Left ventricle myocardium inferior (tissue), 1 donor: ENCODE results near the gene RNF148. TPM values are rescaled to one million over a fixed set of nuclear protein-coding genes. Genes with fewer than 3 reads are reported as not detected.
"Not testable (repeated sequence)": the region's sequence is repeated elsewhere in the genome, so short reads cannot be mapped to it uniquely, and the experiment has no call there.

Experiments
- DNase-seq: peaks from one replicate; pipeline ENCODE4 v3.0.0-alpha.2; 2020
- H3K27ac ChIP-seq: fragments of 200-600 bp; replicated peaks from 2 replicates; pipeline ENCODE4 v1.8.0; 2021
- H3K27me3 ChIP-seq: fragments of 200-600 bp; 2 replicates; pipeline ENCODE4 v1.8.0; 2021; ENCODE audit warnings: low read depth
- H3K36me3 ChIP-seq: fragments of 200-600 bp; 2 replicates; pipeline ENCODE4 v1.8.0; 2021
- H3K4me1 ChIP-seq: fragments of 200-600 bp; 2 replicates; pipeline ENCODE4 v1.8.0; 2021
- H3K4me3 ChIP-seq: fragments of 200-600 bp; 2 replicates; pipeline ENCODE4 v1.8.0; 2021; ENCODE audit warnings: mild to moderate bottlenecking, moderate library complexity
- H3K9me3 ChIP-seq: fragments of 200-600 bp; replicated peaks from 2 replicates; pipeline ENCODE4 v1.8.0; 2021
- CTCF ChIP-seq: fragments of 200-600 bp; IDR thresholded peaks from 2 replicates; pipeline ENCODE4 v1.8.0; 2021; ENCODE audit warnings: antibody characterized with exemption, mild to moderate bottlenecking, borderline replicate concordance
- intact Hi-C: fragments of 100-400 bp; cut with micrococcal nuclease; formaldehyde crosslinking; loops from one replicate; pipeline ENCODE4 v1.11.0; 2022
- total RNA-seq: library from RNA; stranded (reverse); fragmentation: NEBNext Ultra II Directional; extraction: Animal tissue kit (Norgen Biotek cat#: 25700); gene quantifications from one replicate; pipeline ENCODE4 v1.2.1, GENCODE V29; 2021
- donor health status: DM: no; HTN: yes; CAD: no; lungs with severe emphysema.

Gene RNF148
- total RNA-seq, 1 donor from 2014 or later = not detected

GRCh38 chr7:122682815-122683550, 19.7 kb downstream of the RNF148 start:
- no peaks in the 10 kb centered on the region for H3K36me3 ChIP-seq
- DNase-seq = no peak
- TF ChIP-seq CTCF = no peak
- no peak overlapping the region for H3K4me3 ChIP-seq
- no peaks in the 10 kb centered on the region for H3K27me3 ChIP-seq
- peaks cover 31% of the 10 kb centered on the region for H3K4me1 ChIP-seq
- H3K9me3 ChIP-seq = peaks cover 5% of the 10 kb centered on the region
- H3K27ac ChIP-seq = peak overlapping the region; percentile 30
- intact Hi-C loops = no loop called here

- DNase-seq, intact Hi-C loops: not testable (repeated sequence)
These were observed 21.5 kb downstream of the RNF148 start for GRCh38 chr7:122681186-122681585.

GRCh38 chr7:122679813-122680212, 22.9 kb downstream of the RNF148 start:
- Histone ChIP-seq H3K27ac (no peak overlapping the region), H3K4me3 (no peak overlapping the region), H3K27me3 (no peaks in the 10 kb centered on the region), H3K4me1 (peaks cover 16% of the 10 kb centered on the region), H3K9me3 (peaks cover 5% of the 10 kb centered on the region), H3K36me3 (no peaks in the 10 kb centered on the region)
- no peak for DNase-seq
- no peak for TF ChIP-seq CTCF
- intact Hi-C loops = no loop called here

More at GRCh38 chr7:122681186-122681585, 21.5 kb downstream of the RNF148 start:
- not testable (repeated sequence) for H3K36me3 ChIP-seq, H3K27ac ChIP-seq, H3K27me3 ChIP-seq, H3K9me3 ChIP-seq, H3K4me3 ChIP-seq
- peaks cover 13% of the 10 kb centered on the region for H3K4me1 ChIP-seq

GRCh38 chr7:122679269-122679709, 23.4 kb downstream of the RNF148 start:
- intact Hi-C loops, H3K27me3 ChIP-seq, DNase-seq, H3K4me3 ChIP-seq, H3K27ac ChIP-seq, H3K36me3 ChIP-seq, H3K9me3 ChIP-seq: not testable (repeated sequence)
- peaks cover 21% of the 10 kb centered on the region for H3K4me1 ChIP-seq

- no peak for TF ChIP-seq CTCF
- intact Hi-C loops = no loop called here
- Histone ChIP-seq H3K4me3 (no peak overlapping the region), H3K4me1 (peaks cover 18% of the 10 kb centered on the region), H3K27ac (no peak overlapping the region), H3K36me3 (no peaks in the 10 kb centered on the region), H3K27me3 (no peaks in the 10 kb centered on the region), H3K9me3 (peaks cover 5% of the 10 kb centered on the region)
- DNase-seq = no peak
These were observed 25.6 kb downstream of the RNF148 start for GRCh38 chr7:122677149-122677548.

GRCh38 chr7:122676466-122676865, 26.3 kb downstream of the RNF148 start:
- no peaks in the 10 kb centered on the region for H3K27me3 ChIP-seq
- intact Hi-C loops = no loop called here
- peaks cover 5% of the 10 kb centered on the region for H3K9me3 ChIP-seq
- peaks cover 25% of the 10 kb centered on the region for H3K4me1 ChIP-seq
- H3K27ac ChIP-seq = no peak overlapping the region
- no peak for TF ChIP-seq CTCF
- DNase-seq = no peak
- H3K36me3 ChIP-seq = no peaks in the 10 kb centered on the region
- H3K4me3 ChIP-seq = no peak overlapping the region
